WERI-Rb-1 (cell line): Measurements from ENCODE around the gene HM13.
"Not testable (repeated sequence)": the region's sequence is repeated elsewhere in the genome, so short reads cannot be mapped to it uniquely, and the experiment has no call there.

Experiments
- DNase-seq: peaks from one replicate; pipeline ENCODE4 v3.0.0-alpha.2; 2020
- H3K27ac ChIP-seq: fragments of 250-450 bp; sonication (Bioruptor Pico); 2 replicates; pipeline ENCODE4 v1.5.1; 2020; ENCODE audit warnings: mild to moderate bottlenecking, moderate library complexity
- H3K27me3 ChIP-seq: fragments of 250-450 bp; sonication (Bioruptor Pico); 2 replicates; pipeline ENCODE4 v1.5.1; 2021; ENCODE audit warnings: mild to moderate bottlenecking, low read depth, moderate library complexity; ENCODE audit not compliant: insufficient read depth, severe bottlenecking
- H3K36me3 ChIP-seq: fragments of 250-450 bp; sonication (Bioruptor Pico); 2 replicates; pipeline ENCODE4 v1.5.1; 2020; ENCODE audit warnings: mild to moderate bottlenecking, moderate library complexity
- H3K4me3 ChIP-seq: 2 replicates; pipeline ENCODE4 v1.5.1; 2011; ENCODE audit warnings: low read depth, mild to moderate bottlenecking, control low read depth, low read length
- H3K9me3 ChIP-seq: fragments of 250-450 bp; sonication (Bioruptor Pico); 2 replicates; pipeline ENCODE4 v1.5.1; 2021; ENCODE audit warnings: mild to moderate bottlenecking, moderate library complexity; ENCODE audit not compliant: severe bottlenecking
- TF ChIP-seq, protein P1 (sequence below): IDR thresholded peaks from 2 replicates; pipeline ENCODE4 v1.5.1; 2011; ENCODE audit warnings: low read depth, mild to moderate bottlenecking, control low read depth, inconsistent platforms, low read length

The HM13 gene

DNA sequence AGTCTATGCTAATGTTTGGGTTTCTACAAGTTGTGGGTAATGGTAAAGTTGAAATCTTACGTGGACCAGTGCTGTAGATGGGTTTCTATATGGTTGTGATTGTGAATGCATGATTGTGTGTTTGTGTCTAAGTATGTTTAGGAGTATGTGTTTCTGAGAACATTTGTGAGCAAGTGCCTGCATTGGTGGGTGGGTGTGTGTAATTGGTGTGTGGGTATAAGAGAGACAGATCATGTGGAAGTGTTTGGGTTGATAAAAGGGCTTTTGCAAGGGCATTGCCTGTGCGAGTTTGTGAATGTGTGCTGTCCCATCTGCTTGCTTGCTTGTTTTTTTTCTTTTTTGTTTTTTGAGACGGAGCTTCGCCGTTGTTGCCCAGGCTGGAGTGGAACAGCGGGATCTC is 65.0 kb downstream of the HM13 start:
- DNase-seq = no peak
- no peak overlapping the region for H3K27ac ChIP-seq
- peaks cover 2% of the 10 kb centered on the region for H3K9me3 ChIP-seq
- no peak overlapping the region for H3K4me3 ChIP-seq
- H3K36me3 ChIP-seq = no peaks in the 10 kb centered on the region
- TF ChIP-seq, protein P1, sequence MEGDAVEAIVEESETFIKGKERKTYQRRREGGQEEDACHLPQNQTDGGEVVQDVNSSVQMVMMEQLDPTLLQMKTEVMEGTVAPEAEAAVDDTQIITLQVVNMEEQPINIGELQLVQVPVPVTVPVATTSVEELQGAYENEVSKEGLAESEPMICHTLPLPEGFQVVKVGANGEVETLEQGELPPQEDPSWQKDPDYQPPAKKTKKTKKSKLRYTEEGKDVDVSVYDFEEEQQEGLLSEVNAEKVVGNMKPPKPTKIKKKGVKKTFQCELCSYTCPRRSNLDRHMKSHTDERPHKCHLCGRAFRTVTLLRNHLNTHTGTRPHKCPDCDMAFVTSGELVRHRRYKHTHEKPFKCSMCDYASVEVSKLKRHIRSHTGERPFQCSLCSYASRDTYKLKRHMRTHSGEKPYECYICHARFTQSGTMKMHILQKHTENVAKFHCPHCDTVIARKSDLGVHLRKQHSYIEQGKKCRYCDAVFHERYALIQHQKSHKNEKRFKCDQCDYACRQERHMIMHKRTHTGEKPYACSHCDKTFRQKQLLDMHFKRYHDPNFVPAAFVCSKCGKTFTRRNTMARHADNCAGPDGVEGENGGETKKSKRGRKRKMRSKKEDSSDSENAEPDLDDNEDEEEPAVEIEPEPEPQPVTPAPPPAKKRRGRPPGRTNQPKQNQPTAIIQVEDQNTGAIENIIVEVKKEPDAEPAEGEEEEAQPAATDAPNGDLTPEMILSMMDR = no peak
- no peaks in the 10 kb centered on the region for H3K27me3 ChIP-seq

DNA sequence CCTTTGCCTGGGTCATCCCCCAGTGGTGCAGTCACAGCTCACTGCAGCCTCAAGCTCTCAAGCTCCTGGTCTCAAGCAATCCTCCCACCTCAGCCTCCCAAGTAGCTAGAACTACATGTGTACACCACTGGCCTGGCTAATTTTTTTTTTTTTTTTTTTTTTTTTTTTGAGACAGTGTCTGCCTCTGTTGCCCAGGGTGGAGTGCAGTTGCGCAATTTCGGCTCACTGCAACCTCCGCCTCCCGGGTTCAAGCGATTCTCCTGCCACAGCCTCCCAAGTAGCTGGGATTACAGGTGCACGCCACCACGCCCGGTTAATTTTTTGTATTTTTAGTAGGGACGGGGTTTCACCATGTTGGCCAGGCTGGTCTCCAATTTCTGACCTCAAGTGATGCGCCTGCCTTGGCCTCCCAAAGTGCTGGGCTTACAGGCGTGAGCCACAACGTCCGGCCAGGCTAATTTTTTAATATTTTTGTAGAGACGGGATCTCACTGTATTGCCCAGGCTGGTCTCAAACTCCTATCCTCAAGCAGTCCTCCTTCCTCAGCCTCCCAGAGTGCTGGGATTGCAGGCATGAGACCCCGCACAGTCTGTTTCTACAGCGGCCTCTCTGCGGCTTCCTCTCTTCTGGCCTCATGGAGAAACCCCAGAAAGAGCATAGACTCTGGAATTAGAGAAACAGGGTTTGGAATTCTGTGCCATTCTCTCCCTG is 65.9 kb downstream of the HM13 start:
- DNase-seq, H3K27me3 ChIP-seq, H3K27ac ChIP-seq: not testable (repeated sequence)

DNA sequence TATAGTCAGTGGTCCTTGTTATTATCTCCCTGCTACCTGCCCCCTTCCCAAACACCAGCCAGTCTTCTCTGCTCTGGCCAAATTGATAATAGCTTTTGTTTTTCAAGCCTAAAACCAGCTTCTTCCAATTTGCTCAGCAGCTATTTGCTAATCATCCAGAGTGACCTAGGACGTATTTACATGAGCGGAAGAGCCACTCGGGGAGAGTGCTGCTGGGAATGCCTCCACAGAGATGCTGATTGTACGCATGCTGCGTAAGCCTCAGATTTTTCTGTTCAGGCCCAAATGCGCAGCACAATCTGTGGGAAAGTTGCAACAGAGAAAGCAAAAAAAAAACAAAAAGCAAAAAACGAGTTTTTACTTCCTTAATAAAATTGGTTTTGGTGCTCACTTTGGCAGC is 66.5 kb downstream of the HM13 start:
- DNase-seq = no peak
- Histone ChIP-seq H3K36me3 (no peaks in the 10 kb centered on the region), H3K4me3 (no peak overlapping the region), H3K27ac (no peak overlapping the region), H3K9me3 (peaks cover 2% of the 10 kb centered on the region), H3K27me3 (no peaks in the 10 kb centered on the region)
- TF ChIP-seq, protein P1 = no peak

More for the DNA sequence above, 65.9 kb downstream of the HM13 start:
- H3K36me3 ChIP-seq, H3K4me3 ChIP-seq, H3K9me3 ChIP-seq: not testable (repeated sequence)

DNA sequence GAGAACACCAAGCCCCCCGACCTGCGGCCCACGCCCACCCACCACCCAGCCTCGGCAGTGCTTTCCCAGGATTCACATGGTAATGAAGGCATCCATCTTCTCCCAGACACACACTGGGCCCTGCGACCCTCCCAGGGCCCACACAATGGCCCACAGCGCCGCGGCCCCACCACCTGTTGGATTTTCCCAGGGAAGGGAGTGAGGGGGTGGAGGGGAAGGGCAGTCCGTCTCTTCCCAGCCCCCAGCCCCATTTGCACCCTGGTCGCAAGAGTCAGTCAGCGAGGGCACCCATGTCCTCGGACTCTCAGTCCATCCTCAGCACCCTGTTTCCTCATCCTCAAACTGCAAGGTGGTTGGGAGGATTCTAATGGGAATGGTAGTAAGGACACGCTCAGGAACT is 67.1 kb downstream of the HM13 start:
- Histone ChIP-seq H3K27me3 (no peaks in the 10 kb centered on the region), H3K9me3 (peaks cover 2% of the 10 kb centered on the region), H3K4me3 (no peak overlapping the region), H3K27ac (no peak overlapping the region), H3K36me3 (no peaks in the 10 kb centered on the region)
- no peak for DNase-seq
- TF ChIP-seq, protein P1 = no peak

DNA sequence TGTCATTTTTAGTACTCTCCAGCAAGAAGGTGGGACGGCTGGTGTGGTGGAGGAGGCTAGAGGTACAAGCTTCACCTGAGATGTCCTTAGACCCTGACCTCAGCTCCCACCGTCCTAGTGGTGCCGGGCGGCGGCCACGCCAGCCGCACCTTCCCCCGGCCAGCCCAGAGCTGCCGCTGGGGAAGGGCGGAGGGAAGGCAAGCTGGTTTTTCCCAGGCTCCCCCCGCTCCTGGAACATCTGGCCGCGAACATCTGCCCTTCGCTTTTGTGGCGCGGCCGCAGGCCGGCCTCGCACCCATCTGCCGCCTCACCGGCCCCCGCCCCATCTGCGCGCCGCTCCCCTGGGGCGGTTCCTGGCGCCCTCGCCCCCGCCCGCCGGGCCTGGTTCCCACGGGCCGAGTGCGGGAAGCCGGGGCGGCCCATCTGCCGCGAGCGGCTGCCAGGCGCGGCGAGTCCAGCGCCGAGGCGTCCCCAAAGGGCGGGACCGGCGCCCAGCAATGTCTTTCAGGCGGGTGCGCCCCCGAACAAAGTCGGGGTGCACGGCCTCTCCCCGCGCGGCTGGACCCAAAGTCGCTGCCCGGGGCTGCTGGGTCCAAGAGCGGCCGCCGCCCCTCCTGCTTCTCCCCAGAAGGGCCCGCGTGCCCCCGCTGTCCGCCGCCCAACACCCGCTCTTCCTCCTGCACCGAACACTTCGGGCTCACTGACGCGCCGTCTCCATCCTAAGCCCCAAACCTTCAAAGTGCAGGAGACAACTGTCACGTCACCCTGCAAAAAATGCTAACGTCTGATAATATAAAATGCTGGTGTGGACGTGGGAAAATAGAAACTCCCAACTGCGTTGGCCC is 73.5 kb downstream of the HM13 start:
- no peaks in the 10 kb centered on the region for H3K36me3 ChIP-seq
- H3K9me3 ChIP-seq = no peaks in the 10 kb centered on the region
- H3K27me3 ChIP-seq = no peaks in the 10 kb centered on the region
- H3K27ac ChIP-seq = no peak overlapping the region
- no peak overlapping the region for H3K4me3 ChIP-seq
- TF ChIP-seq, protein P1 = no peak
- no peak for DNase-seq

DNA sequence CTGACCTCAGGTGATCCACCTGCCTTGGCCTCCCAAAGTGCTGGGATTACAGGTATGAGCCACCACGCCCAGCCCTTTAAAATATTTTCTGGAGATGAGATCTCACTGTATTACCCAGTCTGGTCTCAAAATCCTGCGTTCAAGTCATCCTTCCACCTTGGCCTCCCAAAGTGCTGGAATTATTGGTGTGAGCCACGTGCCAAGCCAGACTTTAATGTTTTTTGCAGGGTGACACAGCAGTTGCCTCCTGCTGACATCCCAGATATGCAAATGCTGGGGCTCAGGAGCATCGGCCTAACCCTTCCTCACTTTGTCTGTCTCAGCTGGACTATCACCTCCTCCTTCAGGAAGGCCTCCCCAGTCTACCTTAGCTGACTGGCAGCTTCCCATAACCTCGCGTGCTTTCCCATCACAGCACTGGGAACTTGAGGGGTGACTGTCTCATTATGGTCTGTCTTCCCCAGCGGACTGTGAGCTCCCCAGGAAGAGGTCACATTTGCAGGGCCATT is 76.5 kb downstream of the HM13 start:
- DNase-seq = no peak
- Histone ChIP-seq H3K27ac (no peak overlapping the region), H3K27me3 (no peaks in the 10 kb centered on the region), H3K36me3 (no peaks in the 10 kb centered on the region), H3K4me3 (no peak overlapping the region), H3K9me3 (no peaks in the 10 kb centered on the region)
- TF ChIP-seq, protein P1 = no peak
